Measurements from ENCODE around the gene SUPT6H.

GRCh38 chr17:28665994-28666393 is 4.0 kb downstream of the SUPT6H start:
- TF ChIP-seq CTCF (IDR thresholded peaks at IDR 0.05; ENCODE audit: control extremely low read depth in 1 of 3, insufficient read depth in 1 of 3, low read depth in 1 of 3, low read length in 3 of 3), result no peak
- no peak for TF ChIP-seq RAD21 (IDR thresholded peaks at IDR 0.05 in 1 of 2, conservative IDR thresholded peaks at IDR 0.05 in 1 of 2; ENCODE audit: low read depth in 2 of 2, low read length in 2 of 2)

All from H1 (cell line).